NCI-H128 (cell line): ENCODE measurements around the gene PSMA2.

ENCODE experiments used
- DNase-seq: peaks from one replicate; lab custom pipeline; 2025; ENCODE audit not compliant: unreplicated experiment; lab: John Stamatoyannopoulos, UW

The PSMA2 gene

DNA sequence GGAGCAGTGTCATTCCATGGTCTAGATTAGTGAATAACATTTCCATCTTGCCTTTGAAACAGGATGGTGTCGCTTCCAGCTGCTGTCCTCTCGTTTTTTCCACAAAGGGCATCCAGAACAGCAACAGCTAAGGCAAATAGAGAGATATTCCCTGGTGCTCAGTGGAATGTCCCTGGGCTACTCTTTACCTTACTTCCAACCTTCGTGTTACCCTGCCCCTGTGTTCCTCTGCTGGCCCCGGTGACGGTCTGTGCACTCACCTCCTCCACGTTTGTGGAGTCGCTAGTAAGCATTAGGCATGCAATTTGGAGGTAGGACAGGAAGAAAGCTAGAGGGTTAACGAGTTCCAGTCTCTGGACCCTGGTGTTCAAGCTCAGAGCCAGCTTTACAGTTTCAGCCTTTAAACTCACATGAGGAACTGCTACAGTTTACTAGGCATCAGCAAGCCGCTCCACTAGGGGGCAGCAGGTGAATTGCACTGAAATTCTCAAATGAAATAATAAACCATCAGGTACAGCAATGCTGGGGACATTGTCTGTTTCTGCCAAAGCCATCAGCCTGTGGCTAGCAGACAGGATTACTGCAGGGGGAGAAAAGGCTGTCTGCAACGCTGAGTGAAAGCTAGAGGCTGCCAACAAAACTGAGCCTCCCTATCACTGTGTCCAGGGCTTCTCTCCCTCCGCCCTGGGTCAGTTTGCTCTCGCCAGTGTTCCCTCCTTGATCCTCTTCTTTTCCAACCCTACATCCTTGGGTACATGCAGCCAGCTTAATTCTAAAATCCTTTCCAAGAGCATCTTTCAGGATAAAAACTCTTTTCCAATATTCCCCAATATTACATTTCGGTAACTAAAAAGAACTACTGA lies 9.2 kb upstream of the PSMA2 start:
- peak; percentile 37 for DNase-seq

DNA sequence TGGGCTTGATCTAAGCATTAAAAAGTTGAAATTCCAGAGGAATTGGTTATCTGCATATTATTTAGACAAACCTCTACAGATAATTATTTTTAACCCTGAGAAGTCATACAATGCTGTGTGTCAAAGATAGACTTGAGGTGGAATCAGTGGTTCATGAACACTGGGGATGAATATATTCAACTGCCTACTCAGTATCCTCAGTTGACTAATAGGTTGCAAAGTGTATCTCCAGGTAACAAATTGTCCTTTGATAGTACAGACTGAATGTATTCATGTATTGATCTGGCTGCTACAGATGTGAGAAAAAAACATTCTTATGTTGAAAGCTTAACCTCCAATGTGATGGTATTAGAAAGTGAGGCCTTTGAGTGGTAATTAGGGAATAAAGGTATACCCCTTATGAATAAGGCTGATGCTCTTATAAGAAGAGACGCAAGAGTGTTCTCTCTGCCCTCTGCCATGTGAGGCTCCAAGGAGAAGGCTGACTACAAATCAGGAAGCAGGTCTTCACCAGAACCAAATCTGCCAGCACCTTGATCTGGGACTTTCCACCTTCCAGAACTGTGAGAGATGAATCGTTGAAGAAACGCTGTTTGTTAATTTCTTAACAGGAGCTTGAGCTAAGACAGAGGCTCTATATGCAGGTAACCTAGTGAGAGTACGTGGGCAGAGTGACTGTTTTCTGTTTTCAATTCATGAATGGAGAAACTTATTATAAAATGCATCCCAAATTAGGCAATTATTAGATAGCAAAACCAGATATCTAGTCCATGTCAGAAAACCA lies 7.7 kb upstream of the PSMA2 start:
- no peak for DNase-seq

DNA sequence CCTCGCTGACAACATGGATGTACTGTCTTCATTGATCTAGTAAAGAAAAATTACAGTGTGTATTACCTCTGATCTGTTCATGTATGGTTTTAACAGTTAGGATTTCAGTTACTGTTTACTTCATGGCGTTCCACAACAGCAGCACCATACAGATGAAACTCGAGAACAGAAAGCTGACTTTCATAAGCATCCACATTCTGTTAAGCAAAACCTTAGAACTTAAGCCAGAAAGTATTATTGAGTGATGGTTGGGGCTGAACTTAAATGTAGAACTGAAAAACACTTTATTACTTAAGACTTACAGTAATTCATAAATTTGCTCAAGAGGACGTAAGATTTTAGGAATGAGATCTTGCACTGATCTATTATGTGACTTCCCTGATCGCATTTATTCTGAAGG lies 3.9 kb upstream of the PSMA2 start:
- no peak for DNase-seq

DNA sequence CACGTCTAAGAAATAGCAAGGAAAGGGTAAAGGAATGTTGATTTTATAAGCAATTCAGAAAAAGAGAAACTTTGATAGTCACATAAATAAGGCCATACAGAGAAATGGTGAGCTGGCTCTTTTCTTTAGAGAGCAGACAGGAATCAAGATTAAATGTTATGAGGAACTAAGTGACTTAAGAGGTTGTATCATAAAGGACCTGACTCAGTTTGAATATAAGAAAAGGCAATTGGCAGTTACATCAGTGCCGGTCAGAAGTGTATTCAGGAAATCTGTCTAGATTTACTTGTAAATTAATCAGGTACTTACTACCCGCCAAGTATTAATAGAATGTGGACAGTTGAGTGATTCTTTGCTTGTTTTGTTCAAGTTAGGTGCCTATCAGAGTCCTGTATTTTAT lies 2.3 kb upstream of the PSMA2 start:
- DNase-seq: no peak

DNA sequence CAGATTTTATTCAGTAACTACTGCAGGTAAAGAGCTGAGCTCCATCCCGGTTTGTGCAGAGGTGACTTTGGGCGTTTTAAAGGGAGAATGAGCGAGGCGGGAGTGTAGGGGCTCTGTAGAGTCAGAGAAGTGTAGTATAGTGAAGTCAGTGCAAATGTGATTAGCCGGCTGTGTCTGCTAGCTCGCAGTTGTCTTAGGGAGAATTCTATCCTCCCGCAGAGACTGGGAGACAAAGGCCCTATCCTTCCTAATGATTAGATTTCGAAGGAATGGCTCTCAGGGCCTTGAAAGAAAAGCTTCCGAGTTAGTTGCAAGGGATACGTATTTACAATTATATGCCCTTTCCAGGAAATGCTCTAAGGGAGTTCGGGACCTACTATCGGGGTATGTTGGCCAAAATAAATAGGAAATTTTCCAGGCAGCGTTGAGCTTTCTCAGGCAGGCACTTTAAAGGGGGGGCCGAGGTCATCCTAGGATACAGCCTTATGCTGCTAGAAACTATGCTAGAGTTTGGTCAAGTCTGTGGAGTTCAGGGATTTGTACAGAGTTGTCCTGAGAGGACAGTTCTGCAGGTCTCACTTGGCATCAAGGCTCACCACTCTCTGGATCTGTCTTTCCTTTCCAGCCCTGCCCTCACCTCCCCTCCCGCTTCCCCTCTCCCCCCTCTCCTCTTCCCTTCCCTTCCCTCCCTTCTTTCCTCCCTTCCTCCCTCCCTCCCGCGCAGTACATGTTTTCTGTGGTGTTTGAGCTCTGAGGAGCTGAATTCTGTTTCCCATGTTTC lies 1.0 kb upstream of the PSMA2 start:
- no peak for DNase-seq

DNA sequence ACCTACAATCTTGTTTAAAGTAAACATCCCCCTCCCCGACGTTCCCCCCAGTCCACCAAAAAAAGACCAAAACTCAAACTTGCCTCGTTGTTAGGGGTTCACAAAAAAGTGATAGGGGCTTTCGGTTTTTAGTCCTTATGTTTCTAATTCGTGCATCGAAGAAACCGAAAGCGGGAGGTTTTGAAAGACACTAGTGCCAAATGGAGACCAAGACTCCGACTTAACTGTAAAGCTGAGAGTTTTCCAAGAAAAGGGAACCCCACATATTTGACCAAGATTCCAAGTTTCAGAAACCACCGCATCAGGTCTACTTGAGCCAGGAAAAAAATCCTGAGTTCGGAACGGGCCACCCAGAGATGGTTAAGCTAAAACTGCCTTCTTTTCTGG lies 534 bp downstream of the PSMA2 start:
- DNase-seq: no peak

DNA sequence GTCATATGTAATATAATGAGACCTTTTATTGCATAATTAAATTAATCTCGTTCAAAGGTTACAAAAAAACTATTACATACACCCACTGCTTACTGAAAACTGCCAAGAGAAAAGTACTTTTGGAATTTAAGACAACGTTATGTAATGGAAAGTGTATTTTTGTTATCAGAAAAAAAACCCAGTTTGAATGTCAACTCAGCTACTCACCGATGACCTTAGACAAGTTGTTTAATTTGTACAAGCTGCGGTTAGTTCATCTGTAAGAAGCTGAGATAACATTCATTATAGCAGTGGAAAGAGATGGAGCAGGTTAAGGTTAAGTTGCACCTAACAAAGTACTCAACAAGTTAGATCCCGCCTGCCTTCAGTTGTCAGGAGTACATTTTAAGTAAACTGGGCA lies 1.1 kb downstream of the PSMA2 start:
- DNase-seq: no peak

DNA sequence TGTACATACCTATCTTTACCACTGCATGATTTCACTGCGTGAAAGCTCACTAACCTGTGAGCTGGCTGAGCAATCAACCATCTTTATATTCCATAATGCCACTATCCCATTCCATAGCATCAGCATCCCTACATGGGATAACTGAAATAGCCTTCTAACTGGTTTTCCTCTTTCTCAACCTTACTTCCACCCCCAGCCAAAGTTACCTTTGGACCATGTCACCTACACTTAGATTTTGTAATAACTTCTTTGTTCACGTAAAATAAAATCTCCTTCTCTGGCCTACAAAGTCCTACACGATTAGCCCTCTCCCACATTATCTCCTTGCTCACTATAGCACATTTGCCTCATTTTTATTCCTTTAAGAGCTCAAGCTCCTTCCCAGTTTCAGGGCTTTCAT lies 2.5 kb downstream of the PSMA2 start:
- DNase-seq: no peak

DNA sequence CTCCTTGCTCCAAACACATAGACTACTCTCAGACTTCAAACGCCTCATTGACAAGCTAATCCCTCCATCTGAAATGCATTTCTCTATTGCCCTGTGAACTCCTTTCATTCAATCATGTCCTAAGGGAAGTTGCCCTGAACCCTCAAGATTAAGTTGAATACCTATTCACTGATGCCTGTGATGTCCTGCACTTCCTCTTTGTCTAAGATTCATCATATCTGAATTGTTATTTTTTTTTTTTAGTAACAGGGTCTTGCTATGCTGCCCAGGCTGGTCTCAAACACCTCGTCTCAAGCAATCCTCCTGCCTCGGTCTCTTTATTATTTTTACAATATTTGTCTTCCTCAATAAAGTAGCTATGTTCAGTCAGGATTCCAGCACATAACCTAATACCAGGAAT lies 3.2 kb downstream of the PSMA2 start:
- DNase-seq: no peak

DNA sequence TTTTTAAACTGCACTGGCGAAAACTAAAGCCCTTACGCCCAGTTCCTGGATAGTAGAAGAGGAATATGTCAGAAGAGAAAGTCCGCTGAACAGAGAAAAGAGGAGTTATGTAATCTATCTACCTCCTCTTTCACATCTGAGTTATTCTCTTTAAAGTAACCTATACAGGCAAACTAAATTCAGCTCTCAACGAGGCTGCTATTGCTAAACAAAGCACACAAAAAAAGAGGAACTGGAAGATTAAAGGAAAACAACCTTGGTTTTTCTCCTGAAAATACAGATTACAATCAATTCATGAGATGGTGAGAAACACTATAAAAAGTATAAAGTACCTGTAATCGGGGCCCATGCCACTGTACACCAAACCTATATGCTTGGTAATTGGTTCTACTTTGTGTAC lies 5.8 kb downstream of the PSMA2 start:
- DNase-seq: no peak

DNA sequence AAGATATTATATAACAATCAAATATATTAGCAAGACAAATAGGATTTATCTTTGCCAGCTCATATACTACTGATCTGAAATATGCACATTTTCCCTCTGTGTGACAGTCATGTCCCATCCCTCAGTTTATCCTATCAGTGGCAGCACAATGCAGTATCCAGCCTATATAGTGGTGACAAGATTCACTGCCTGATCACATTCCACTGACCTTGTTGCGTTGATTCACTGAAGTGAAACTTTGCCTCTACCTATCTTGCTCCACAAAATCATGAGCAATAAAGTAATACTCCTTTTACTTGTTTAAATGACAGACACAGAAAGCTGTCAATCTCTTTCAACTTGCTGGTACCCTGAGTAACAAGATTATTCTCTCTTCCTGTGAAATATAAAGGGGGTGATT lies 6.3 kb downstream of the PSMA2 start:
- DNase-seq: no peak

DNA sequence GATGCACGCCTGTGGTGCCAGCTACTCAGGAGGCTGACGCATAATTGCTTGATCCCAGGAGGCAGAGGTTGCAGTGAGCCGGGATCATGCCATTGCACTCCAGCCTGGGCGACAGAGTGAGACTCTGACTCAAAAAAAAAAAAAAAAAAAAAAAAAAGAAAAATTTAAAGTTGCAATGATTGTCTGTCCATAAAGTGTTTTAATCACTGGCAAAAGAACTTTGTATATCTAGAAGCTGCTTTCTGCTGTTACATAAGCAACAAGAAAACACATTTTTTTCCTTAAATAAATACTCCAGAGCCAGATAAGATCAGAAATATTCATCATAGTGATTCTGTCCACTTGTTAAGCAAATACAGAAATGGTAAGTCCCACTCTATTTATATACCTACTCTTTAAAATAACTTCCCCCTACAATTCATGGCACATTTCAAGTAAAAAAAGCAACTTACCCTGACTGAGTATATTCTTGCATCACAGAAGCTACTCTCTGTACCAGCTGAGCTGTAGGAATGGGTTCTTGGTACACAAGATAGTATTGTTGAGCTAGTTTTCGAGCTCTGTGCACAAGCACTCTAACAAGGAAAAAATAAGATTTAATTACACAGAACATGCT lies 7.6 kb downstream of the PSMA2 start:
- no peak for DNase-seq

DNA sequence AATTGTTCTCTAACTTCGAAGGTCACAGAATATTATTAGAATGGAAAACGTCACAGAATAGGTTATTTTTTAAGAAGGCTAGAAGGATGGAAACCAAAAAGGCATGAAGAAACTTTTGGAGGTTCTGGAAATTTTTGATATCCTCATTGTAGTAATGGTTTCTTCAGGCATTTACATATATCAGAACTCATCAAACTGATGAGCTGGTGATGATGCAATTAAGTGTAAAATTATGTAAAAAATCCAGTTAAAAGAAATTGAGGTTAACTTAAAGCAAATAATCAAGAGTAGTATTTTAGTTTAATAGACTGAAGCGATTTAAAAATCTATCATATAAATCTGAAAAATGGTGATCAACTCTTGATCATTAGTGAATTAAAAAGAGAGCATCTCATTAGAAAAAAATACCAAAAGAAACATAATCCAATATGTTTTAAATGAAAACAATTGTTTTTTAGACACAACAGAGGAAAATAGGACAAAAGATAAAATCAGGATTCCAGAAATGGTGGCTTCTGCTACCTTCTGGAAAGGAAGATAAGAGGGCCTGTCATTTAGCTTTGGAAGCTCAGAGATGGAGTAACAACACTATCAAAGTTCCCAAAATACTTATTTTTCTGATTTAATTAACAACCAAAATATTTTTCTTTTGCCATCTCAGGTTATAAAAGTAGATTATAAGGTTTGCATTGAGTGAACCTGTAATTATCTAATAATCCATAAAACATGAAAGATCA lies 9.8 kb downstream of the PSMA2 start:
- no peak for DNase-seq

DNA sequence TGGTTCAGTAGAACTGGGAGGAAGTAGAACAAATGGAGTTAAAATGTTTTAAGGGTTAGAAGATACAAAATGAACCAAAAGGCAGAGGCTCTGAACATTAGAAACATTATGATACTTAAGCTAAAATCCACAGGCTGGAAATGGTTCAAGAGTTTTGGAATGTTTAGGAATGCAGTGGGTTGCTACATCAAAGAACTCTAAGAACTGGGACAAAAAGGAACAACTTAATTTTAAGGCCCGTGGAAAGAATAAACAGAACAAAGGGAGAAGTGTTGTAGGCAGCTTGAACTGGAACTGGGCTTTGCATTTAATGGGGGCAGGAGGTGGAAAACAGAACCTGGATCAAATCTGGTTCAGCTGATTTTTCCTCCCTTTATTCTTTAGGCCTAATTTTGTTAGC lies 16.6 kb downstream of the PSMA2 start:
- DNase-seq: no peak

DNA sequence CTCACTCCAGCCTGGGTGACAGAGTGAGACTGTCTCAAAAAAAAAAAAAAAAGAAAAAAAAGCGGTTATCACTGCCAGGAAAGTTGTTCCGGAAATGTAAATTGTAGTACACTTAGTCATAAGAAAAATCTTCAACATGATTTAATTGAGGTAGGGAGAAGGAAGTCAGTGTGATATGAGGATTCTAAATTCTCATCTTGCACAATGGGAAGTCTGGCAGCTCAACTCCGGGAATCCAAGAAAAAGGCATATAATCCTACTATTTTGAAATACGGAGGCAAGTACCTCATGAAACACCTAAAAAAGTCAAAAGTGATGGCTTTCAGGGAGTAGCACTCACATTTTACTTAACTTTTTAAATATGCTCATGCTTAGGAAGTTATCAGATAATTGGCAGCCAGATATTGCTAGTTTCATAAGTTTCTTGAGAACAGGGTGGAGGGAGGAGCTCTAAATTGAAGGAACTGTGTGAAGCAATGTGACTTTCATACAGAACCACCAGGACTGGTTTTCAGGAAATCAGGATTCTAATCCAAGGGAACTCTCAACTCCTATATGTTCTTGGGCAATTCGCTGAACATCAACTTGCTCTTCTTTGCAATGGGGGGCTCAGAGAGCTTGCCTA lies 17.4 kb downstream of the PSMA2 start:
- no peak for DNase-seq

DNA sequence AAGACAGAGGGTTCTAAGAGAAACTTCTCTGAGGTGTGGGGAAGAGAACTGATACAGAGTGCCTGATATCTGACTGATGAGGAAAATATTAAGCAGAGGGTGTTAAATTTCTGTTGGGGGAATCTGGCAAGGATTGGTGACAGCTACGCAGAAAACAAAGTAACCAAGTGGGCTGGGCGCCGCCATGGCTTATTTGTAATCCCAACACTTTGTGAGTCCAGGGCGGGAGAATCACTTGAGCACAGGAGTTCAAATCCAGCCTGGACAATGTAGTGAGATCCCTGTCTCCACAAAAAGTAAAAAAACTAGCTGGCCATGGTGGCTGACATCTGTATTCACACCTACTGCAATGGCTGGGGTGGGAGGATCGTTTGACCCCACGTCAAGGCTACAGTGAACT lies 18.0 kb downstream of the PSMA2 start:
- DNase-seq: no peak

DNA sequence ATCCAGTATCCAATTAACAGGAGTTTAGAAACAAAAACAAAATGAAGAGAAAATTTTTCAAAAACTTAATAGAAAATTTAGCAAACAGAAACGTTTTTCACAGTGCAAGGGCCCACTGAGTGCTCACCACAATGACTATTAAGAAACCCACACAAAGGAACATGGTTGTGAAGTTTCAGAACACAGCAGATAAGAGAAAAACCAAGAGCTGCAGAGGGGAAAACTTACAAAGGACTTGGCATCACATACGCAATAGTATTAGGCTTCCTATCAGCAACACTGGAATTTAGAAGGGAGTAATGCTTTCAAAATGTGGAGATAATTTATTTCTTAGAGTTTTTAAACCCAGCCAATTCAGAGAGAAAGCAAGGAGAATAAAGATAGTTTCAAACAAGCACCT lies 18.4 kb downstream of the PSMA2 start:
- DNase-seq: no peak

DNA sequence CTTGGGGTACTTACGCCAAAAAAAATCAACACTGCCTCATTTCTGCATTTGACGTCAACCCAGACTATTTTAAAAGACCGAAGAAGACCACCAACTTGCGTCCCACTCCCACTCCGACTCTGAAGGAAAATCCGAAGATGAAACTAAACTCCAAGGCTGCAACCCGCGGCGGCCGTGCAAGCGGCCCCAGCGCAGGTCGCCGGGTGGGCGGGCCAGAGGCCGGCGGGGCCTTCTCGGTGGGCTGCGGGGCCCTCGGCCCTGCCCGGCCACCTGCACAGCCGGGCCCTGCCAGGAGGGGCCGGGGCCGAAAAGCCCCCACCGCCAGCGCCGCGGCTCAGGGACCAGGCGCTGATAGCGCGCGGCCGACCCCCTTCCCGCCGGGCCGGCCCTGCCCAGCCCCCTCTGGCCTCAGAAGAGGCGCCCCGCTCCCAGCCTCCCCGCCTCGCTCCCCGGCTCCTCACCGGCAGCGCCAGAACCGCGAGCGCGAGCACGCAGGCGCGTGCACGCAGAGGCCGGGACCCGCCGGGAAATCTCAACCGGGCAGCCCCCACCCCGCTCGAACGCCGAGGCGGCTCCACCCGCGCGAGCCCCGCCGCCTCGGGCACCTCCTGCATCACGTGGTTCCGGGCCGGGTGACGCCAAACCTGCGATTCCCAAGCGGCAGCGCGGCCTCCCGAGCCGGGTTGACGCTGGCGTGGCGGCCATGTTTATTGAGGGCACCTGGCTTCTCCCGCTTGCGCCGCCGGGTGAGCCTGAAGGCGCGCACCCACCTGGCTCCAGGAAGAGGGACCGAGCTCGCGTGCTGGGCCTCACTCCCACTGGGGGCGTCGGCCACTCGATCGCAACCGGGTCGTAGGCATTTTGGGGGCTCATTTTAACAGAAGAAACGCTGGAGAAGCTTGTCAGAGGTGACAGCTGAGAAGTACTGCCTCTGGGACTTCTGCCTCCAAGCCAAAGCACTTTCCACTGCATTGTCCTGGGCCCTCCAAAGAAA lies 20.2 kb downstream of the PSMA2 start, which contains the start of gene C7orf25:
C7orf25 (minus strand) TSS at position 617 of the 994 bp plus-strand sequence. CDS start 1,170 bp downstream, outside the sequence.
- peak; percentile 93 for DNase-seq

DNA sequence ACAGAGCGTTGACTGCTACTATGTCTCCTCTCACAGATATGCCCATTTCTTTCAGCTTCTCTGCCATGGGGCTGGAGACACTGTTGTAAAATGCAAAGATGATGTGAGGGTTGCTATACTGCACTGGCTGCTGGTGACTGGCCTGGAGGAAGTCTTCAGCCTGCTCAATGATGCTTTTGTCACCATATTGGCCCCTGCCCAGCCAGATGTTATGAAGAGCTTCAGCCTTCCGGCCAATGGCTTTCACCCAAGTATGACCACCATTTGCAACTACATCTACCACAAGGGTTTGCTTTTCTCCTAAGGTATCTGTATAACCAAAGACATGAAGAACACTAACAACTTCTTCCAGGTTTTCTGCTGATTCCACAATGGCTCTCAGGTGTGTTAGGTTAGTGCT lies 21.7 kb downstream of the PSMA2 start:
- DNase-seq: no peak
